ENCODE data around the gene CTNNAL1.

CTNNAL1 gene

GRCh38 chr9:109030426-109030825 lies 17.1 kb upstream of the CTNNAL1 start:
- Histone ChIP-seq H3K27me3 (ENCODE audit: control insufficient read depth in 5 of 5, insufficient read depth in 4 of 5, low read length in 5 of 5) (no peaks in the 10 kb centered on the region), H3K4me3 (ENCODE audit: low read depth in 1 of 5, low read length in 5 of 5) (no peak overlapping the region), H3K9ac (ENCODE audit: low read length in 5 of 5) (no peak overlapping the region), H3K4me1 (ENCODE audit: control insufficient read depth in 5 of 5, insufficient read depth in 5 of 5, low read length in 5 of 5) (peaks cover 3 to 21% (median 7%) of the 10 kb centered on the region in 5 donors), H3K36me3 (ENCODE audit: control insufficient read depth in 5 of 5, insufficient read depth in 5 of 5, low read length in 5 of 5) (peaks cover 13 to 25% (median 18%) of the 10 kb centered on the region in 5 donors), H3K27ac (ENCODE audit: low read depth, low read length) (no peak overlapping the region), H3K9me3 (ENCODE audit: control insufficient read depth in 5 of 5, low read length in 5 of 5) (no peaks in the 10 kb centered on the region)

- Histone ChIP-seq H3K9me3 (ENCODE audit: control insufficient read depth in 5 of 5, low read length in 5 of 5) (no peaks in the 10 kb centered on the region), H3K4me3 (ENCODE audit: low read depth in 1 of 5, low read length in 5 of 5) (no peak overlapping the region), H3K27ac (ENCODE audit: low read depth, low read length) (no peak overlapping the region), H3K27me3 (ENCODE audit: control insufficient read depth in 5 of 5, insufficient read depth in 4 of 5, low read length in 5 of 5) (no peaks in the 10 kb centered on the region), H3K36me3 (ENCODE audit: control insufficient read depth in 5 of 5, insufficient read depth in 5 of 5, low read length in 5 of 5) (peaks cover 9 to 15% (median 12%) of the 10 kb centered on the region in 5 donors), H3K4me1 (ENCODE audit: control insufficient read depth in 5 of 5, insufficient read depth in 5 of 5, low read length in 5 of 5) (peaks cover 3 to 18% (median 7%) of the 10 kb centered on the region in 5 donors), H3K9ac (ENCODE audit: low read length in 5 of 5) (no peak overlapping the region)
Observed at GRCh38 chr9:109028457-109028856, 15.2 kb upstream of the CTNNAL1 start.

DNA sequence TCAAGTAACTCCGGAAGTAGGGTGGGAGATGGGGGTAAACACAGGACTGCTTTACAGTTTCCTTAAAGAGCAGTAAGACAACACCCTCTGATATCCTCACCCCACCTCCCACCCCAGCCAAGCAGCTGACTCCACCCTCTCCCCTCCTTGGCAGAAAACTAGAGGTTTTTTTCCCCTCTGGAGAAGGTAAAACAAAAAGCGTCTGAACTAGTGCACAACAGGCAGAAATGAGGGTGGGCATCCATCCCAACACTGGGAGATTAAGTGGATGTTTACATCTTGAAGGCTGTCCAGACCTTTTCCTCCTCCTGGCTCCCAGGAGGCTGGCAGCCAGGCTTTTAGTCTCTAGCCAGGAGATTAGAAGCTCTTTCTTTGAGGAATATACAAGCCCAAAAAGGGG lies 13.9 kb upstream of the CTNNAL1 start:
- Histone ChIP-seq H3K9me3 (ENCODE audit: control insufficient read depth in 5 of 5, low read length in 5 of 5) (no peaks in the 10 kb centered on the region), H3K36me3 (ENCODE audit: control insufficient read depth in 5 of 5, insufficient read depth in 5 of 5, low read length in 5 of 5) (peaks cover 2 to 11% (median 7%) of the 10 kb centered on the region in 5 donors), H3K4me1 (ENCODE audit: control insufficient read depth in 5 of 5, insufficient read depth in 5 of 5, low read length in 5 of 5) (peaks cover 3 to 18% (median 7%) of the 10 kb centered on the region in 5 donors), H3K27me3 (ENCODE audit: control insufficient read depth in 5 of 5, insufficient read depth in 4 of 5, low read length in 5 of 5) (no peaks in the 10 kb centered on the region), H3K4me3 (ENCODE audit: low read depth in 1 of 5, low read length in 5 of 5) (no peak overlapping the region), H3K9ac (ENCODE audit: low read length in 5 of 5) (peak overlapping the region in 1 of 5 donors; percentile 35), H3K27ac (ENCODE audit: low read depth, low read length) (no peak overlapping the region)

DNA sequence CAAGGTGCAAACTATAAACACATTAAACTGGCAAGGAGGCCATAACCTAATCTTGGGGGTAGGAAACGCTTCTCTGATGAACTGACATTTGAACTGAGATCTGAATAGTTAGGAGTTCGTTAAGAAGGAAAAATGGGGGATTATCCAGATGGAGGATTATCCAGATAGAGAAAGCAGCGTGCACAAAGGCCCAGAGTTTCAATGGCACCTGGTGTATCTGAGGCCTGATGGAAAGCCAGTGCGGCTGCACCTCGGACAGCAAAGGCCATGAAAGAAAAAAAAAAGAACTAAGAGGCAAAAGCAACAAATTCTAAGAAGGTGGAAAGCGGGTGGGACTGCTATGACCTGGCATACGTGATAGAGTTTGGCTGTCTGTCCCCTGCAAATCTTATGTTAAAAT lies 13.0 kb upstream of the CTNNAL1 start:
- Histone ChIP-seq H3K36me3 (ENCODE audit: control insufficient read depth in 5 of 5, insufficient read depth in 5 of 5, low read length in 5 of 5) (peaks cover 0 to 6% (median 3%) of the 10 kb centered on the region in 5 donors), H3K27me3 (ENCODE audit: control insufficient read depth in 5 of 5, insufficient read depth in 4 of 5, low read length in 5 of 5) (no peaks in the 10 kb centered on the region), H3K9ac (ENCODE audit: low read length in 5 of 5) (no peak overlapping the region), H3K4me3 (ENCODE audit: low read depth in 1 of 5, low read length in 5 of 5) (no peak overlapping the region), H3K9me3 (ENCODE audit: control insufficient read depth in 5 of 5, low read length in 5 of 5) (no peaks in the 10 kb centered on the region), H3K4me1 (ENCODE audit: control insufficient read depth in 5 of 5, insufficient read depth in 5 of 5, low read length in 5 of 5) (peaks cover 3 to 18% (median 7%) of the 10 kb centered on the region in 5 donors), H3K27ac (ENCODE audit: low read depth, low read length) (no peak overlapping the region)

DNA sequence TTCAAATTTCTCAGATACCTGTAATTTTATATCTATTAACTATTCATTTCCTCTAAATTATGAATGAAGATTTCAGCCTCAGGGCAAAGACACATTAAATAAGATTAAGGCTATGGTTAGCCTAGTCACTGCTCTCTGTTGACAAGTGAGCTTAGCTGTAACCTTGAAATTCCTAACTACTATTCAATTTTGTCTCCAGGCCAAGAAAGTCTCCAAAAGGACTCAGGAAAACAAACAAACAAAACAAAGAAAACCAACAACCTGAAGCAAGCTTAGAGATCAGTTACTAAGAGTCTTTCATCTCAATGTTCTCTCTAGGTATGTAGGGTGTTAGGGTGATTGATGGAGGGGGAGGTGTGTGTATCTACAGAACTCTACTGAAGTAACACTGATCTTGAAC lies 9.6 kb upstream of the CTNNAL1 start:
- no peak overlapping the region for H3K4me3 ChIP-seq (ENCODE audit: low read depth in 1 of 5, low read length in 5 of 5)
- peaks cover 0 to 20% (median 6%) of the 10 kb centered on the region in 5 donors for H3K36me3 ChIP-seq (ENCODE audit: control insufficient read depth in 5 of 5, insufficient read depth in 5 of 5, low read length in 5 of 5)
- peaks cover 3 to 18% (median 7%) of the 10 kb centered on the region in 5 donors for H3K4me1 ChIP-seq (ENCODE audit: control insufficient read depth in 5 of 5, insufficient read depth in 5 of 5, low read length in 5 of 5)
- no peak overlapping the region for H3K9ac ChIP-seq (ENCODE audit: low read length in 5 of 5)
- no peaks in the 10 kb centered on the region for H3K9me3 ChIP-seq (ENCODE audit: control insufficient read depth in 5 of 5, low read length in 5 of 5)
- H3K27me3 ChIP-seq (ENCODE audit: control insufficient read depth in 5 of 5, insufficient read depth in 4 of 5, low read length in 5 of 5), result no peaks in the 10 kb centered on the region
- no peak overlapping the region for H3K27ac ChIP-seq (ENCODE audit: low read depth, low read length)

DNA sequence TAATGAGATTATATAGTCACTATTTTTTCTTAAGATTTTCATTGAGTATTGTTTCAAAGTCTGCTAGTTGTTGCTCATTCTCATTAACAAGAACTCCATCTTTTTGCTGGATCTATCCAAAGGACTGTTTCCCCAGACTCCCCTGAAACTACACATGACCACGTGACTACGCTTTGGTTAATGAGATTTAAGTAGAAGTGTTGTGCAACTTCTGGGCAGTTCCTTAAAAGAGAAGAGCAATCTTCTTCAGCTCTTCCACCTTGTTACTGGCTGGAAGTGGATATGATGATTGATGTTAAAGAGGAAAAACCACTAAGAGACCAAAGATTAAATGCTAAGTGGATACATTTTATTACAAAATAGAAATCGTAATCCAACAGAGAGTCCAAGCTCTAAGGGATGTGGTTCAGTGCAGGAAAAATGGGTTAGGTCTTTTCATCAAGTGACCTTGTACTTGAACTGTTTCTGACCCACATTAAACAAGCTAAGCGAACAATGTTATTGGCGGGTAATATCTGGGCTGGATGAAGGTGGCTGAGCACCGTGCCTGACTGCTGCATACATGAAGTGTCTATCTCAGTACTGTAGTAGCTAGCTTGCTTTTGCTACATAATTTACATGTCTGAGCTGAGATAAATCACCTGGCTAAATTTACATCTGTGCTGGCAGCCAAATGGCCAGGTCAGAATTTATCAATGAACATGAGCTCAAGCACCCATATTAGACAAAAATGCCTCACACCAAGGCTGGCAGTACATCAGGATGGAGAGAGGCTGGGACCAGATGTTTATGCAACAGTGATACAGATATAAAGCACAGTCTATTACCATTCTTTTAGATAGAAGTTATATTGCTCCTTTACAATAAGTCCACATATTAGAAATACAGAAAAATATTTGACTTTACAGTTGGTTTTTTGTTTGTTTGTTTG lies 7.5 kb upstream of the CTNNAL1 start:
- Histone ChIP-seq H3K27ac (ENCODE audit: low read depth, low read length) (no peak overlapping the region), H3K4me3 (ENCODE audit: low read depth in 1 of 5, low read length in 5 of 5) (no peak overlapping the region), H3K27me3 (ENCODE audit: control insufficient read depth in 5 of 5, insufficient read depth in 4 of 5, low read length in 5 of 5) (no peaks in the 10 kb centered on the region), H3K36me3 (ENCODE audit: control insufficient read depth in 5 of 5, insufficient read depth in 5 of 5, low read length in 5 of 5) (peaks cover 0 to 20% (median 6%) of the 10 kb centered on the region in 5 donors), H3K9ac (ENCODE audit: low read length in 5 of 5) (no peak overlapping the region), H3K4me1 (ENCODE audit: control insufficient read depth in 5 of 5, insufficient read depth in 5 of 5, low read length in 5 of 5) (peaks cover 0 to 2% (median 0%) of the 10 kb centered on the region in 5 donors), H3K9me3 (ENCODE audit: control insufficient read depth in 5 of 5, low read length in 5 of 5) (no peaks in the 10 kb centered on the region)

DNA sequence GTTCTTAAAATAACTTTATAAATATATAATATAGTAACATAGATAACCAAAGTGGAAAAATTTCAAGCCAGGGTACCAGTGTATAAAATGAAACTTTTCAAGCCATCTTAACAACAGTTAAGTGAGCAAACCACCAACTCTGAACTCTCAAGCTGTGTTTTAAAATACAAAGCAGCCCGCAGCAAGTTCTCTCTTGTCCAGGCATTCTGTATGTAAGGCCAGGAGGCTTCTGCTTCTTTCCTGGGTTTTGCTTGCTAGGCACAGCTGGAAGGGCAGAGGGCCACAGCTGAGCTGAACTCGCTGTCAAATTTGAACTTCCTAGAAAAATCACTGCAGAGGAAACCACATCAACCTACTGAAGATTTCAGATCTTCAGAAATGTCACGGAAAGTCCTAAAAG lies 6.8 kb upstream of the CTNNAL1 start:
- Histone ChIP-seq H3K36me3 (ENCODE audit: control insufficient read depth in 5 of 5, insufficient read depth in 5 of 5, low read length in 5 of 5) (peaks cover 0 to 20% (median 6%) of the 10 kb centered on the region in 5 donors), H3K27ac (ENCODE audit: low read depth, low read length) (no peak overlapping the region), H3K27me3 (ENCODE audit: control insufficient read depth in 5 of 5, insufficient read depth in 4 of 5, low read length in 5 of 5) (no peaks in the 10 kb centered on the region), H3K4me3 (ENCODE audit: low read depth in 1 of 5, low read length in 5 of 5) (no peak overlapping the region), H3K9ac (ENCODE audit: low read length in 5 of 5) (no peak overlapping the region), H3K9me3 (ENCODE audit: control insufficient read depth in 5 of 5, low read length in 5 of 5) (no peaks in the 10 kb centered on the region), H3K4me1 (ENCODE audit: control insufficient read depth in 5 of 5, insufficient read depth in 5 of 5, low read length in 5 of 5) (no peaks in the 10 kb centered on the region)

GRCh38 chr9:109019420-109019819 lies 6.1 kb upstream of the CTNNAL1 start:
- H3K9me3 ChIP-seq (ENCODE audit: control insufficient read depth in 5 of 5, low read length in 5 of 5), result no peaks in the 10 kb centered on the region

GRCh38 chr9:109017493-109017892 lies 4.2 kb upstream of the CTNNAL1 start:
- H3K36me3 ChIP-seq (ENCODE audit: control insufficient read depth in 5 of 5, insufficient read depth in 5 of 5, low read length in 5 of 5), result peaks cover 0 to 14% (median 6%) of the 10 kb centered on the region in 5 donors
- no peak overlapping the region for H3K27ac ChIP-seq (ENCODE audit: low read depth, low read length)
- no peak overlapping the region for H3K4me3 ChIP-seq (ENCODE audit: low read depth in 1 of 5, low read length in 5 of 5)
- no peaks in the 10 kb centered on the region for H3K27me3 ChIP-seq (ENCODE audit: control insufficient read depth in 5 of 5, insufficient read depth in 4 of 5, low read length in 5 of 5)
- H3K9me3 ChIP-seq (ENCODE audit: control insufficient read depth in 5 of 5, low read length in 5 of 5), result no peaks in the 10 kb centered on the region
- peaks cover 3 to 20% (median 15%) of the 10 kb centered on the region in 5 donors for H3K4me1 ChIP-seq (ENCODE audit: control insufficient read depth in 5 of 5, insufficient read depth in 5 of 5, low read length in 5 of 5)
- H3K9ac ChIP-seq (ENCODE audit: low read length in 5 of 5), result no peak overlapping the region

More at GRCh38 chr9:109019420-109019819, 6.1 kb upstream of the CTNNAL1 start:
- Histone ChIP-seq H3K27me3 (ENCODE audit: control insufficient read depth in 5 of 5, insufficient read depth in 4 of 5, low read length in 5 of 5) (no peaks in the 10 kb centered on the region), H3K36me3 (ENCODE audit: control insufficient read depth in 5 of 5, insufficient read depth in 5 of 5, low read length in 5 of 5) (peaks cover 0 to 17% (median 6%) of the 10 kb centered on the region in 5 donors), H3K4me3 (ENCODE audit: low read depth in 1 of 5, low read length in 5 of 5) (no peak overlapping the region), H3K27ac (ENCODE audit: low read depth, low read length) (no peak overlapping the region), H3K9ac (ENCODE audit: low read length in 5 of 5) (no peak overlapping the region), H3K4me1 (ENCODE audit: control insufficient read depth in 5 of 5, insufficient read depth in 5 of 5, low read length in 5 of 5) (peaks cover 3 to 5% (median 5%) of the 10 kb centered on the region in 5 donors)

DNA sequence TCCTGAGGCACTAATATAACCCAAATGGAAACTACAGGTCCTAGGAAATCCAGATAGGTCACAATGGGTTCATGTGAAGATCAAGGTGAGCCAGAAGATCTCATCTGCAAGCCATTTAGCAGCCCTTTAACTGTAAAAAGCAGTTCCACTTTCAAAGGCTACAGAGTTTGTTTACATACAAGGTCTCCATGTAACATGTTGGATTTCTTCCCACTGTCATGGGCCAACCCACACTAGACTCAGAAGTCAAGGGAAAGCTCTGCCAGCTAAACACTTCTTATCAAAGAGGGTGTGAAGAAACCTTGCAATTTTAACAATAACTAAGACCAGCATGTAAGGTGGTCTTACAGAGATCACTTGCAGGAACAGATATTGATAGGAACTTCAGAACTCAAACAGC lies 3.8 kb upstream of the CTNNAL1 start:
- no peak overlapping the region for H3K27ac ChIP-seq (ENCODE audit: low read depth, low read length)
- H3K4me1 ChIP-seq (ENCODE audit: control insufficient read depth in 5 of 5, insufficient read depth in 5 of 5, low read length in 5 of 5), result peaks cover 3 to 24% (median 19%) of the 10 kb centered on the region in 5 donors
- no peak overlapping the region for H3K4me3 ChIP-seq (ENCODE audit: low read depth in 1 of 5, low read length in 5 of 5)
- H3K9me3 ChIP-seq (ENCODE audit: control insufficient read depth in 5 of 5, low read length in 5 of 5), result no peaks in the 10 kb centered on the region
- H3K36me3 ChIP-seq (ENCODE audit: control insufficient read depth in 5 of 5, insufficient read depth in 5 of 5, low read length in 5 of 5), result peaks cover 0 to 14% (median 6%) of the 10 kb centered on the region in 5 donors
- no peaks in the 10 kb centered on the region for H3K27me3 ChIP-seq (ENCODE audit: control insufficient read depth in 5 of 5, insufficient read depth in 4 of 5, low read length in 5 of 5)
- H3K9ac ChIP-seq (ENCODE audit: low read length in 5 of 5), result no peak overlapping the region

Measured in subcutaneous abdominal adipose tissue (tissue), 5 donors.